ENCODE data around the gene PPP2R5C.

The PPP2R5C gene

DNA sequence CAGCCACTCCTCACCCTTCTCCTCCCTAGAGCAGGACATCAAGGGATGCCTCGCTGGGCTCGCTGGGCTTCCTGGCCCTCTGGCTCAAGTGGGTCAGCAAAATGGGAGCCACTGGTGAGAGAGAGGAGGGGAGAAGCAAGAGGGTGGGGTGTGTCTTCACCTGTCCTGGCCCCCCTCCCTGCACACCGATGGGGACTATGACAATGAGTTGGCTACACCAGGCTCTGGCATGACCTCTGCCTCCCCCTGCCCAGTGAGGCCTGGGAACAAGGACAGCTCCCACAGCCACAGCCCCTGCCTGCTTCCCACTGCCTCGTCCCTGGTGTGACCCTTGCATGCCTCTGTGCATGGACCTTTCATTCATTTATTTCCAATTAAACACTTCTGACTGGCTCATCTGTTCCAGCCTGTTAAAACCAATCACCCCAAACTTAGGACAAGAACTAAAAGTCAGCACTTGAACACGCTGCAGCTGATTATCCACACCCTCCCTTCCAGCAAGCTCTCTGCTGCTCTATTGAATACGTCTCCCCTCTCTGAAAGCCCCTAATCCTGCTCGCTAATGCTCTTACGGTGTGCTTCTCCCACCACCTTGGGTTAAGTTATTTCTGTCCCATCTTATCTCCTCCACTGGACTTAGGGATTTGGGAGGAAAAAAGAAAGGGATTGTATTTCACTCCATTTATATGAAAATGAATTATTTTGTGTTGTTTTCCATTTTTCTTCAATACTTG lies 5.8 kb upstream of the PPP2R5C start:
- no peak for DNase-seq

DNA sequence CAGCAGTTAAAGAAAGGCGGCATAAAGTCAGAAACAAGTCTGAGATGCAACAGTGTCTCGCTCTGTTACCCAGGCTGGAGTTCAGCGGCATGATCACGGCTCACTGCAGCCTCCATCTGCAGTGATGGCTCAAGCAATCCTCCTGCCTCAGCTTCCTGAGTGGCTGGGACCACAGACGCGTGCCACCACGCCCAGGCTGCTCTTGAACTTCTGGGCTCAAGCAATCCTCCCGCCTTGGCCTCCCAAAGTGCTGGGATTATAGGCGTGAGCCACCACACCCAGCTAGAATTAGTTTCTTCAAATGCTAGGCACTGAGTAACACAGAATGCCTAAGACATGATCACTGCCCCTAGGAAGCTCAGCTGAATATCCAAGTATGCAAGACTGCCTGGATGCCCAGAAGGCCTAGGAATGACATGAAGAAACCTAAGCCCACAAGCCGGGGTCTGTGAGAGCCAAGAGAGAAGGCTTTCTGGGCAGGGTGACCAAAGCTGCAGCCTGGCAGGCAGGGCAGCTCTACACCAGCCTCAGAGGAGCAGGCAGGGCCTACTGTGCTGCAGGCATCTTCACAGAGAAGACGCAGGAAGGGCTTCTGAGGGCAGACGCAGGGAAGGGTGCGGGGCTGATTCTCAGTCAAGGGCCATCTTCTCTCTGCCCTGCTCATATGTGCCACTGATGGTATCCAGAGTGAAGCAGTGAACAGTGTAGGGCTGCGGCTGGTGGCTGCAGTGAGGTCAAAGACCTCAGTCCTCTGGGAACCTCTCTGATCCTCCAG lies 4.3 kb upstream of the PPP2R5C start:
- DNase-seq: no peak

DNA sequence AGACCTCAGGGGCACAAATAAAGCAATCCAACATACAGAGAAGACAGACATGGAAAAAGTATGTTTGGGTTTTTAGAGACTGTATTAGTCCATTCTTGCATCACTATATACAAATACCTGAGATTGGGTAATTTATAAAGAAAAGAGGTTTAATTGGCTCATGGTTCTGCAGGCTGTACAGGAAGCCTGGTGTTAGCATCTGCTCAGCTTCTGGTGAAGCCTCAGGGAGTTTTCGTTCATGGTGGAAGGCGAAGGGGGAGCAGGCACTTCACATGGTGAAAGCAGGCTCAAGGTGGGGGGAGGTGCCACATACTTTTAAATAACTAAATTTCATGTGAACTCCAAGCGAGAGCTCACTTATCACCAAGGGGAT lies 3.7 kb upstream of the PPP2R5C start:
- DNase-seq: no peak

DNA sequence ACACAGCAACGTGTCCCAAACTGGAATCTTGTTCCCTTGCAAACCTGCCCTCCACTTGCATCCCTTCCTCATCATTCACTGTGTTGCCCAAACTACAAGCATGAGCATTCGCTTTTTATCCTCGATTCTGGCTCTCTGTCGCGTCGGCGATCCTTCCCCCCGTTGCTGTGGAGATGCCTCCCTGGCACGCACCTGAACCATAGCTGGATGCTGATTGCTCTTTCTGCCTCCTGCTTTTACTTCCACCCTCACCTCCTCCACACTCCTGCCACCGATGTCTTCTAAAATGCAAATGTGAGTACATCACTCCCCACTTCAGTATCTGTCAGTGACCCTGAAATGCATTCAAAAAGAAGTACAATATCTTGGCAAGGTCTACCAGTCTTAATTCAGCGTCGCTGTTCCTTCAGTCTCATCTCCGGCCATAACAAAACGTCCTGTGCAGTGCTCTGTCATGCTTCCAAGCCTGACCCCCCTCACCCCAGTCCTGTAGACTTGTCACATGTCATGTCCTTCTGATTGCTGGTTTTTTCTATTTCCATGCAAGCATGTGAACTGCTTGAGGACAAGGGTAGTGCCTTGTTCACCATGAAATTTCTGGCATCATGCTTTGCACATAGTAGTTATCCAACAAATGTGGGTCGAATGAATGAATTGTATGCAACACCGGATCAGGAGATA lies 2.5 kb upstream of the PPP2R5C start:
- DNase-seq: no peak

DNA sequence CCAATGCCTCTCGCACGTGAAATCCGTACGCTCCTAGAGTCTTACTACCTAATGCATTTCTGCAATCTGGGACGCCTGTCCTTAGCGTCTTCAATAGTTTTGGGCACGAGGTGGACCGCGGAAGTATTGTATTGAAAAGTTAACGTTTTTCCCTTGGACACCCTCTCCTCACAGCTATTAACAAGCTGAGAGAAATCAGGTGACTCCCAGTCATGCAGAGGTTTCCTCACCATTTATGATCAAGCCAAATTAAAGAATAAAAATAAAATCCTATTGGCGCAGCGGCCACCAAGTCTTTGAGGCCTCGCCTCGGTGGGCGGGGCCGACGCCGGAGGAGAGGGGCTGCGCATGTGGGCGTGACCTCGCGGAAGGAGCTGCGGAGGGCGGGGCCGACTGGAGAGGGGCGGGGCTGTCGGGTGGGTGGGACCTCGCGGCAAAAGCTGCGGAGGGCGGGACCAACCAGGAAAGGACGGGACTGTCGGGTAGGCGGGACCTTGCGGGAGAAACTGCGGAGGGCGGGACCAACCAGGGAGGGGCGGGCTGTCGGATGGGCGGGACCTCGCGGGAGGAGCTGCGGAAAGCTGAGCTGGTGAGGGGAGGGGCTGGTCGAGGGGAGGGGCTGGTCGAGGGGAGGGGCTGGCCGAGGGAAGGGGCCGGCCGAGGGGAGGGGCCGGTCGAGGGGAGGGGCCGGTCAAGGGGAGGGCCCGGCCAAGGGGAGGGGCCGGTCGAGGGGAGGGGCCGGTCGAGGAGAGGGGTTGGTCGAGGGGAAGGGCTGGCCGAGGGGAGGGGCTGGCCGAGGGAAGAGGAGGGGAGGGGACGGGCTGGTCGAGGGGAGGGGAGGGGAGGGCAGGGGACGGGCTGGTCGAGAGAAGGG lies 1.1 kb upstream of the PPP2R5C start:
- DNase-seq: peak; percentile 30

DNA sequence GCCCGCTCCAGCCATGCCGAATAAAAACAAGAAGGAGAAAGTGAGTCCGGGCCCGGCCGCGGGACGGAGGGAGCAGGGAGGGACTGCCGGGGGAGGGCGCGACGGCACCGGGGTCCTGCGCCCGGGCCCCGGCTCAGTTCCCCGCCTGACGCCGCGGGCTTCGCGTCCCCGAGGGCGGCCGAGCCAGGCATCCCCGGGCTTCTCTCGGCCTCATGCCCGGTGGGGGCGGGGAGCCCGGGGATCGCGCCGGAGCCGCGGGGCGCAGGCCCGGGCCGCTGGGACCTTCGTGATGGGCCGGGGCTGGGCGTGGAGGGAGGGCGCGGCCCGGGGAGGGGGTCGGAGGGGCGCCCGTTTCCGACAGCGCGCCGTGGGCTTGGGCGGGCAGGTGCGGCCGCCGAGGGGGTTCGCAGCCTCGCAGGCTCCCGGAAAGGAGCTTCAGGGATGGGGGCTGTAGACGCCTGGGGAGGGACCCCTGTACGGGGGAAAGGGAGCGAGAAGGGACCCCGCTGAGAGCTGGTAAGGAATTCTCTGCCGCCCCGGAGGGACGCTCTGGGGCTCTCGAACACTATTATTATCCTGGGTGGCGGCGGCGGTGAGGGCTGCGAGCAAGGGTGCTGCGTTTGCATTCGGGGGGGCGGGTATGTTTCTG lies 496 bp downstream of the PPP2R5C start:
- no peak for DNase-seq

GRCh38 chr14:101762530-101763101 lies 1.1 kb downstream of the PPP2R5C start:
- DNase-seq: no peak

GRCh38 chr14:101763941-101764709 lies 2.6 kb downstream of the PPP2R5C start:
- DNase-seq: no peak

DNA sequence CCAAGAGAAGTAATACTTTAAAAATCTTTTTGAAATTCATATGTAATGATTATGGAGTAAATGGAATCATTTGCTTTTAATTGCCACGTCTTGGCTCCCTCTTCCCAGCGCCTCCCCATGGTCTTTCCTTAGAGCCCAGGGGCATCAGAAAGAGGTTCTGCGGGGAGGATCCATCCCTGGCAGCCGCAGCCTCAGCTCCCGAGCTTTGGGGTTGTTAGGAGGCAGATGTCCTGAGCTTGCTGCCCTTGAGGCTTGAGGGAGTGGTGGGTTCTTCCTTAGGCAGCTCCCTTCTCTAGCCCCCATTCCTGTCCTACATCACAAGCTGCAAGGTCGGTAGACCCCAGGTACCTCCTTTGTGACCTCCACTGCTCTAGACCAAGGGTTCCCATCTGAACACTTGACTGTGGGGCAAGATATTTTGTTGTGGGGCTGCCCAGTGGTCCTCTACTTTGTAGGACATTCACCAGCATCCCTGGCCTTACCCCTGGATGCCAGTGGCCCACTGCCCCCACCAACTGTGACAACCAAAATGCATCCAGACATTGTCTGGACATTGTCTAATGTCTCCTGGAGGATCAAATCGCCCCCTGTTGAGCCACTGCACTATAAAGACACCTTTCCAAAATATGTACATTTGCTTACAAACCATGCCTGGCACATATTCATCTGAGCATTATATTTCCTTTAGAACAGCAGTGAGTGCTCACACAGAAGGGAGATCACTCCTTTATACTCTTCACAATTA lies 6.3 kb downstream of the PPP2R5C start:
- no peak for DNase-seq

- no peak for DNase-seq
These were observed 8.7 kb downstream of the PPP2R5C start for GRCh38 chr14:101770183-101770582.

- DNase-seq: no peak
These were observed 11.3 kb downstream of the PPP2R5C start for GRCh38 chr14:101772770-101773169.

DNA sequence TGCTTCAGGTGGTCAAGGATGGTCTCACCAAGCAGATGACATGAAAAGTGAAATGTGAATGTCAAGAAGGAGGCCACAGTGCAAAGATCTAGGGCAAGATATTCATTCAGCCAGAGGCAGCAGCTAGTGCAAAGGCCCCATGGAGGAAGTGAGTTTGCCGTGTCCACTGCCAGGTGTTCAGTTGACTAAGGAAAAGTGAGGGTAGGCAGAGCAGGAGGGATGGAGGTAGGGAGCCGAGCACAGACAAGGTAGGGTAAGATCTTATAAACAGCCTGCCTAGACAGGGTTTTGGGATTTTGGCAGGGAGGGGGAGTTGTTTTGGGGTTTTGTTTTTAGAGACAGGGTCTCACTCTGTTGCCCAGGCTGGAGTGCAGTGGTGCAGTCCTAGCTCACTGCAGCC lies 11.9 kb downstream of the PPP2R5C start:
- no peak for DNase-seq

- DNase-seq: no peak
These were observed 12.7 kb downstream of the PPP2R5C start for GRCh38 chr14:101774006-101774795.

DNA sequence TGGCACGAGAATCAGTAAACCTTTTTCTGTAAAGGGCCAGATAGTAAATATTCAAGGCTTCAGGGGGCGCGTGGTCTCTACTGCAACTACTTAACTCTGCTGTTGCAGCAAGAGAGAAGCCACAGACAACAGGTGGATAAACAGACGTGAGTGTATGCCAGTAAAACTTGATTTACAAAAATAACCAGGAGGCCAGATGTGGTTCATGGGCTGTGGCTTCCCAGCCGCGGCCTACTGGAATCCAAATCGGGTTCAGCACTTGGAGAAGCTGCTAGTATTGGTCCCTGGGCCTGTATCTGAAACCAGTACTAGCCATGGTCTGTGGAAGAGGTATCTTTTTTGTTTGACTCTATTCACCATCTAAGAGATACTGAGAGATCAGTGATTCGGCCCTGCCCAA lies 13.3 kb downstream of the PPP2R5C start:
- DNase-seq: no peak

GRCh38 chr14:101775826-101776225 lies 14.3 kb downstream of the PPP2R5C start:
- DNase-seq: no peak

DNA sequence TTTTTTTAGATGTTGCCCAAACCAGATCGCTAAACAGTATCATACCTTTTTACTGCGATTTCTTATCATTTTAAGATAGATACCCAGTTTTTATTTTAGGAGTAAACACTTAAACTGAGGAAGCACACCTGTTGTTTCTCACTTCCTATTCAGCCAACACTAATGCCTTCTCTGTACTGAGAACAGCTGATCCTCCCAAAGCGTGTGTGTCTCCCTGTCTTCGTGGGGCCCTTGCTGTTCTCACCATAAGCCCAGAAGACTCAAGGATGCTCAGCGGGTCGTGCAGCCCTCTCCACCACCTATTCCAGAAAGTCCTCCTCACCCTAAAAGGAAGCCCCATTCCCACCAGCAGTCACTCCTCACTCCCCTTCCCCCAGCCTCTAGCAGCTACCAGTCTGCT lies 14.8 kb downstream of the PPP2R5C start:
- DNase-seq: no peak

DNA sequence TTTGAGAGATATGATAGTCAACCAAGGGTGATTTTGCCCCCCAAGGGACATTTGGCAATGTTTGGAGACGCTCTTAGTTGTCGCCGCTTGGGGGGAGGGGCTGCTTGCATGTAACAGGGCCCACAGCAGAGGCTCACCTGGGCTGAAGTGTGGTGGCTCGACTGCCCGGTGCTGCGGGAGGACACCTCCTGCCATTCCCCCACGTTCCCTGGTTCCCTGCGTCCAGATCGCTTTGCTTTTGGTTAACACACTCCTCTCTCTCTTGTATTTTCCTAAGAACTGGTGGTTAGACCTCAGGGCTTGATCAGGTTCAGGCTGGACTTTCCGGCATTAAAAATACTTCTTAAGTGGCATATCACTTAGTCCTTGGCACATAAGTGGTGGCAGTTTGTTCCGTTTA lies 18.9 kb downstream of the PPP2R5C start:
- no peak for DNase-seq

DNA sequence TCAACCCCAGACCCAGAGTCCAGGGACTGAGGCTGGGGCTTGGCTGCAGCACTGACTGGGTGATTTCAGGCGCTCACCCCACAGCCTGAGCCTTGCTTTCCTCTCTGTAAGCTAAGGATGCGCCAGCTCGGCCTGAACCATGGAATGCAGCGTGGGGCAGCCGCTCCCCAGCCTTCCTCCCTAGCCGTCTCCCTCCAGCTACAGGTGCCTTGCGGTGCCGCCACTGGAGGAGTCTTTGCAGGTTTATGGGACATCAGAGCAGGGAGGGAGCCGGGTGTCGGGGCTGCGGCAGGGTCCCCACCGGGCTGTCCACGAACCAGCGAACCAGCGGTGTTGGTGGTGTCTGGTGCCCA lies 19.4 kb downstream of the PPP2R5C start:
- DNase-seq: no peak

GRCh38 chr14:101781240-101782061 lies 19.9 kb downstream of the PPP2R5C start:
- DNase-seq: no peak

All from SIG-M5 (cell line).